Gastrocnemius medialis (tissue), 4 donors: ENCODE results near the gene NAA35. TPM values are rescaled to one million over a fixed set of nuclear protein-coding genes. Genes with fewer than 3 reads are reported as not detected.

Experiments
- ATAC-seq, 2 donors: fragments of 150-250 bp; one replicate each; pipeline ENCODE4 v1.9.1; 2016
- DNase-seq, 2 donors: peaks; one replicate each; pipeline ENCODE4 v3.0.0-alpha.2; 2019
- H3K27ac ChIP-seq, 4 donors: fragments of 200-600 bp; sonication (generic); 1 replicate in 1 of 4; 2 replicates in 3 of 4; pipeline ENCODE4 v1.5.1; 2016 to 2018; ENCODE audit warnings: mild to moderate bottlenecking in 2 of 4, moderate library complexity in 1 of 4
- H3K27me3 ChIP-seq, 3 donors: fragments of 200-600 bp; sonication (generic) in 2 of 3; 1 replicate in 1 of 3; 2 replicates in 2 of 3; pipeline versions ENCODE4 v1.5.1 to v1.6.0; 2016 to 2019; ENCODE audit warnings: mild to moderate bottlenecking in 1 of 3, moderate library complexity in 1 of 3
- H3K36me3 ChIP-seq, 2 donors: fragments of 200-600 bp; sonication (generic) in 1 of 2; one replicate each; pipeline ENCODE4 v1.5.1; 2017 to 2018
- H3K4me1 ChIP-seq, 2 donors: fragments of 200-600 bp; sonication (generic) in 1 of 2; one replicate each; pipeline ENCODE4 v1.5.1; 2016 to 2017; ENCODE audit warnings: mild to moderate bottlenecking in 2 of 2
- H3K4me3 ChIP-seq, 4 donors: fragments of 200-600 bp; sonication (generic) in 3 of 4; 1 replicate in 1 of 4; 2 replicates in 3 of 4; pipeline ENCODE4 v1.5.1; 2016 to 2019; ENCODE audit warnings: mild to moderate bottlenecking in 2 of 4
- H3K9me3 ChIP-seq, 3 donors: fragments of 200-600 bp; sonication (generic) in 2 of 3; 1 replicate in 1 of 3; 2 replicates in 2 of 3; pipeline ENCODE4 v1.5.1; 2016 to 2019
- CTCF ChIP-seq, 5 experiments: fragments of 450-650 bp in 3 of 5; fragments of 200-600 bp in 2 of 5; sonication (generic) in 2 of 5; IDR thresholded peaks in 4 of 5; conservative IDR thresholded peaks in 1 of 5; 1 replicate in 4 of 5; 2 replicates in 1 of 5; pipeline ENCODE4 v1.5.1; 2016 to 2019; ENCODE audit warnings: antibody characterized with exemption in 5 of 5, mild to moderate bottlenecking in 3 of 5, moderate library complexity in 3 of 5
- POLR2A ChIP-seq, 2 donors: fragments of 450-650 bp; IDR thresholded peaks; one replicate each; pipeline ENCODE4 v1.6.1; 2017; ENCODE audit warnings: antibody characterized with exemption in 2 of 2, mild to moderate bottlenecking in 2 of 2, moderate library complexity in 2 of 2
- in situ Hi-C, 4 donors: fragments of 200-750 bp; cut with MboI; loops; one replicate each; pipeline versions ENCODE4 v1.15.0 to v1.8.0; 2017; ENCODE audit warnings: low sequenced_read_pairs in 4 of 4
- intact Hi-C: fragments of 100-400 bp; cut with DNase I; formaldehyde crosslinking; loops from one replicate; pipeline ENCODE4 v1.15.1; 2023; ENCODE audit warnings: low total_unique reads
- total RNA-seq, 4 donors: library from RNA; depleted of rRNA; stranded (reverse); fragments of >200 nt; gene quantifications; one replicate each; pipeline versions ENCODE4 v1.1.0 to v1.2.3, GENCODE V29; 2016

The NAA35 gene
- total RNA-seq, 4 donors from 2014 or later: 22.7 to 26.9 (median 24.5) TPM

DNA sequence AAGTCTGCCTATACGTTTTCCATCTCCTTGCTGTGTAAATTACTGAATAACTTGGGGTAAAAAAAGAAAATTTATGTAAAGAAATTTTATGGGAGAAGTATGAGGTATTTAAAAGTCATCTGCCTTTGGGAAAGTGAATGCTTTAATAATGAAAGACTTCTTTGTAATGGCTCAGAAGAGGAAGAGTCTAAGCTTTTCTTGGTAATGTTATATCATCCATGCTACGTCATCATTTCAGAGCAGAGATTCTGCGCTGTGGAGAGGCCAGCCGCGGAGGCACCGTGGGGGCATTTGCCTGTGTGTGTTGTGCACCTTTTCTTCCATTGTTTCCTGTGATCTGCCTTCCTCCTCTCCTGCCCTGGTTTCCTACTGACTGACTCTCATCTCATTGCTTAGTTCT lies 80.2 kb downstream of the NAA35 start:
- Histone ChIP-seq H3K27me3 (no peaks in the 10 kb centered on the region), H3K4me1 (no peaks in the 10 kb centered on the region), H3K9me3 (no peaks in the 10 kb centered on the region), H3K27ac (no peak overlapping the region), H3K4me3 (no peak overlapping the region), H3K36me3 (peaks cover 0 to 65% of the 10 kb centered on the region in 2 donors)
- ATAC-seq (no peak), DNase-seq (no peak)
- in situ Hi-C loops: no loop called here
- intact Hi-C loops: no loop called here
- TF ChIP-seq CTCF (IDR thresholded peaks at IDR 0.05 in 4 of 5, conservative IDR thresholded peaks at IDR 0.05 in 1 of 5): no peak

GRCh38 chr9:86022687-86023266 lies 81.8 kb downstream of the NAA35 start:
- DNase-seq (no peak), ATAC-seq (no peak)
- intact Hi-C loops: no loop called here
- H3K36me3 ChIP-seq: peaks cover 0 to 66% of the 10 kb centered on the region in 2 donors
- no peak overlapping the region for H3K4me3 ChIP-seq
- H3K9me3 ChIP-seq: no peaks in the 10 kb centered on the region
- in situ Hi-C loops: no loop called here
- no peak overlapping the region for H3K27ac ChIP-seq
- H3K4me1 ChIP-seq: no peaks in the 10 kb centered on the region
- TF ChIP-seq CTCF (IDR thresholded peaks at IDR 0.05 in 4 of 5, conservative IDR thresholded peaks at IDR 0.05 in 1 of 5): no peak
- no peak for TF ChIP-seq POLR2A (IDR thresholded peaks at IDR 0.05)
- no peaks in the 10 kb centered on the region for H3K27me3 ChIP-seq

DNA sequence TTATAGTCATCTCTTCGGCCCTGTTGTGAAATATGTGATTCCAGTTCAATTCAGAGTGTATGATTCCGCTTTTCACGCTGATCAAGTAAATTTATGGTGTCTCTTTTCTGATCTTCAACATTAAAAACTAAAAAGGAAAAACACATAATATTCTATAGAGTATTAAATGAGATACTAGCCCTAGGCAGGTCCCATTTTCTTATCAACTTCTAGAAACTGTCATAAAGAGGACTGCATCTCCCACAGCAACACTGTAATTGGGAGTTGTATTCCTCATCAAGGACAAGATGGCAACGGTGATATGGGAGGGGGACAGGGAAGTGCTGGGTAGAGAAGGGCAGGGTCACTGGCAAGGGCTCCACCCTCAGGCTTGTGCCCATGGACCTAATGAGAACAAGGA lies 86.8 kb downstream of the NAA35 start:
- Histone ChIP-seq H3K27ac (no peak overlapping the region), H3K4me3 (no peak overlapping the region), H3K4me1 (no peaks in the 10 kb centered on the region), H3K9me3 (no peaks in the 10 kb centered on the region), H3K27me3 (no peaks in the 10 kb centered on the region), H3K36me3 (peaks cover 0 to 23% of the 10 kb centered on the region in 2 donors)
- intact Hi-C loops: no loop called here
- ATAC-seq (no peak), DNase-seq (no peak)
- no peak for TF ChIP-seq CTCF (IDR thresholded peaks at IDR 0.05 in 4 of 5, conservative IDR thresholded peaks at IDR 0.05 in 1 of 5)
- TF ChIP-seq POLR2A (IDR thresholded peaks at IDR 0.05): no peak
- in situ Hi-C loops: no loop called here

DNA sequence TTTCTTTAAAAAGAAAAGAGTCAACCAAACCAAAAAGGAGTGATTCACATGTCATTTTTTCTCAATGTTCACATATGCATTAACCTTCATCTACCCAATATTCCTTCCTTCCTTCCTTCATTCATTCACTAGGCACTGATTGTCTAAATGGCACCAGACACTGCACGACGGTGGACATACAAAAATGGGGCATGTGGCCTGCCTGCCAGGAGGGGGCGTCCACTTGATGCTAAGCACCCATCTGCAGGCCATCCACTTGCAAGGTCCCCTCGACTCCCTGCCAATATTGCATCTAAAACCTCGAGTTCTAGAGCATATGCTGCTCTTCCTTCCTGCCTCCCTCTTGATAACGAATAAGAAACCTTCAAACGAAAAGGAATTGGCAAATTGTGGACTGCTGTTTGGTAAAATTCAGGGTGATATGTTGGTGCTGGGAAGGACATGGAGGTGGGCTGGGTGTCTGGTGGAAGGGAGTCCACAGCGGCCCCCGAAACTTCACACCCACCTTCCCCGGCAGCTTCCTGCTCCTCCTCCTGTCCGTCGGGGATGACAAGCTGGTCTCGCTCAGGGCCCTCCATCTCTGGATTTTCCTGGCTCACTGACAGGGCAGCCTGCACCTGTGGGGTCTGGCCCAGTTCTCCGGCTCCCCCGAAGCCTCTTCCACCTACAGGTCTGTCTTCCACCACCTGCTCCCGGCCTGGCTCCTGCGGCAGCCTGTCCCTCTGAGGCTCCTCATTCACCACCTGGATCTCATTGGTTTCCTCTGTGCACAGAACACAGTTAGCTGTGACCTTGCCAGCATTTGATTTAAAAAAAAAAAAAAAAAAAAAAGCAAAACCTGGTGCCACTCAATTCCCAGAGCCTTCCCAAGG lies 94.2 kb downstream of the NAA35 start:
- H3K4me3 ChIP-seq: no peak overlapping the region
- no peak overlapping the region for H3K27ac ChIP-seq
- intact Hi-C loops (no loop called here), in situ Hi-C loops (no loop called here)
- H3K36me3 ChIP-seq: no peaks in the 10 kb centered on the region
- H3K9me3 ChIP-seq: no peaks in the 10 kb centered on the region
- H3K27me3 ChIP-seq: no peaks in the 10 kb centered on the region
- no peak for ATAC-seq
- TF ChIP-seq POLR2A (IDR thresholded peaks at IDR 0.05): no peak
- no peak for TF ChIP-seq CTCF (IDR thresholded peaks at IDR 0.05 in 4 of 5, conservative IDR thresholded peaks at IDR 0.05 in 1 of 5)
- no peaks in the 10 kb centered on the region for H3K4me1 ChIP-seq
- DNase-seq: no peak
